ENCODE measurements around the gene EMC6. TPM values are rescaled to one million over a fixed set of nuclear protein-coding genes. Genes with fewer than 3 reads are reported as not detected.
A peak's percentile ranks its signal among the peaks of the same experiment; 100 is the strongest.

EMC6 gene
- total and polyA plus RNA-seq, 2 of the 13 experiments (the other 11 are each of a cell fraction or from before 2014, with no cell fraction given): 45.1 to 47.7 TPM

DNA sequence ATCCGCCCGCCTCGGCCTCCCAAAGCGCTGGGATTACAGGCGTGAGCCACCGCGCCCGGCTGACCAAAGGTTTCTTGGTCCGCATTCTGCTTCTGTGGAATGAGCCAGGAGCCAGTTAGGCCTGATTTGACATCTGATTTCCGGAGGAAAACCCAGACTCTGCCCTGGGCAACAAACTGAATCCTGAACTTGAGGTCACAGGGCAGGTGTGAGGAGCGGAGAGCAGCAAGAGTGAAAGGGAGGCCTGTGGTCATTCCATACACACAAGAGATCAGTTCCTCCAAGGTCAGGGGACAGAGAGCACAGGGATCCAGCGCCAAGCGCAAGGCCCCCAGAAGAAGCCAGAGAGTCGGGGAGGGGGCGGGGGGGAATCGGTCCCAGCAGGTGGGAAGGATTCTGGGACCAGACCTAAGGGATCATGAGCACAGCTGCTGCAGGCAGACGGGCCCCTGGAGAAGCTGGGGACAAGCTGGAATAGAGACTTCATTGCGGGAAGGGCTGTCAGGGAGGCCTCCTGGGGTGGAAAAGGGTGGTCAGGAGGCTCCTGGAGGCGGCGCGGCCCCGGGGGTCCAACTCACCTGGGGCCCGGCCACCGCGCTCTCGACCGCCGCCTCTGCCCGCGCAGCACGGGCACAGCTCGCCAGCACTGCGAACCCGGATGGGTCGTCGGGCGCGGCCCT, 33.0 kb upstream of the EMC6 start (continued):
- TF ChIP-seq, protein P1, sequence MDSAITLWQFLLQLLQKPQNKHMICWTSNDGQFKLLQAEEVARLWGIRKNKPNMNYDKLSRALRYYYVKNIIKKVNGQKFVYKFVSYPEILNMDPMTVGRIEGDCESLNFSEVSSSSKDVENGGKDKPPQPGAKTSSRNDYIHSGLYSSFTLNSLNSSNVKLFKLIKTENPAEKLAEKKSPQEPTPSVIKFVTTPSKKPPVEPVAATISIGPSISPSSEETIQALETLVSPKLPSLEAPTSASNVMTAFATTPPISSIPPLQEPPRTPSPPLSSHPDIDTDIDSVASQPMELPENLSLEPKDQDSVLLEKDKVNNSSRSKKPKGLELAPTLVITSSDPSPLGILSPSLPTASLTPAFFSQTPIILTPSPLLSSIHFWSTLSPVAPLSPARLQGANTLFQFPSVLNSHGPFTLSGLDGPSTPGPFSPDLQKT (CRISPR knock-in tag; IDR thresholded peaks at IDR 0.05; ENCODE audit: borderline replicate concordance): no peak

DNA sequence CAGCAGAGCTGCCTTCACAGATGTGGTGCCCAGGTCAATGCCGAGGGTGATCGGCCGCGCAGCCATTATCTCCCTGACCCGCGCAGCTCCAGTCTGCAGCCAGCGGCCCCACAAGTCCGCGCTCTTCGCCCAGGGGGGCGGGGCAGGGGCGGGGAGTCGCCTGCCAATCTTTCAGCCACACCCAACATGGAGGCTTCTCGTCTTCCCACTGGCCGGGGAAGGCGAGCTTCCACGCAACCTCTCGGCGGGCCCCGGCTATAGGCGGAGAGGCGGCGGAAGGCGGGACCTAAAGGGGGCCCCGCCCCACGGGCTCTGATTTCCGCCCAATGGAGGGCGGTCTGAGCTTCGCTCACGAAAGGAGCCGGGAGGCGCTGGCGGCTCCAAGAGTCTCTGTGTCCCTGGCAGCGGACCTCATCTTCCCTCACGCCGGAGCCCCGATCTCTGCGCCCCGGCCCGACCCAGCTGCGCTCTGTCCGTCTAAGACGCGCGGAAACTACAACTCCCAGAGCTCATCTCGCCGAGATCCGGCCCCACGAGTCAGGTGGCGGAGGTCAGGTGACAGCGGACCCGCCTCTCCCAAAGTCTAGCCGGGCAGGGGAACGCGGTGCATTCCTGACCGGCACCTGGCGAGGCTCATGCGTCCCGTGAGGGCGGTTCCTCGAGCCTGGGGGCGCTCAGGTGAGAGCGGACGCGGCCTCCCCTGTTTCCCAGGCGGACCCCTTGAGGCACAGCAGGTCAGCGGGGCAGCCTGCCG, 32.3 kb upstream of the EMC6 start, which contains the start of the genes CTNS and SHPK:
TSS of gene CTNS (plus strand) at position 607 of the 754 bp plus-strand sequence. CDS start 3,447 bp downstream, outside the sequence.
TSS of gene SHPK (minus strand) at position 97 of the 754 bp plus-strand sequence. CDS start at position 66, 31 bp downstream.
- peak; percentile 81 for FAIRE-seq
- no TSS peak for BruUV-seq (replicated peaks)
- TF ChIP-seq HOXD1 (CRISPR knock-in tag; IDR thresholded peaks at IDR 0.05) (peak; percentile 76; the same call in 1 of the 2 replicates), ZNF746 (CRISPR knock-in tag; IDR thresholded peaks at IDR 0.05) (no peak)
- TF ChIP-seq, protein P2, sequence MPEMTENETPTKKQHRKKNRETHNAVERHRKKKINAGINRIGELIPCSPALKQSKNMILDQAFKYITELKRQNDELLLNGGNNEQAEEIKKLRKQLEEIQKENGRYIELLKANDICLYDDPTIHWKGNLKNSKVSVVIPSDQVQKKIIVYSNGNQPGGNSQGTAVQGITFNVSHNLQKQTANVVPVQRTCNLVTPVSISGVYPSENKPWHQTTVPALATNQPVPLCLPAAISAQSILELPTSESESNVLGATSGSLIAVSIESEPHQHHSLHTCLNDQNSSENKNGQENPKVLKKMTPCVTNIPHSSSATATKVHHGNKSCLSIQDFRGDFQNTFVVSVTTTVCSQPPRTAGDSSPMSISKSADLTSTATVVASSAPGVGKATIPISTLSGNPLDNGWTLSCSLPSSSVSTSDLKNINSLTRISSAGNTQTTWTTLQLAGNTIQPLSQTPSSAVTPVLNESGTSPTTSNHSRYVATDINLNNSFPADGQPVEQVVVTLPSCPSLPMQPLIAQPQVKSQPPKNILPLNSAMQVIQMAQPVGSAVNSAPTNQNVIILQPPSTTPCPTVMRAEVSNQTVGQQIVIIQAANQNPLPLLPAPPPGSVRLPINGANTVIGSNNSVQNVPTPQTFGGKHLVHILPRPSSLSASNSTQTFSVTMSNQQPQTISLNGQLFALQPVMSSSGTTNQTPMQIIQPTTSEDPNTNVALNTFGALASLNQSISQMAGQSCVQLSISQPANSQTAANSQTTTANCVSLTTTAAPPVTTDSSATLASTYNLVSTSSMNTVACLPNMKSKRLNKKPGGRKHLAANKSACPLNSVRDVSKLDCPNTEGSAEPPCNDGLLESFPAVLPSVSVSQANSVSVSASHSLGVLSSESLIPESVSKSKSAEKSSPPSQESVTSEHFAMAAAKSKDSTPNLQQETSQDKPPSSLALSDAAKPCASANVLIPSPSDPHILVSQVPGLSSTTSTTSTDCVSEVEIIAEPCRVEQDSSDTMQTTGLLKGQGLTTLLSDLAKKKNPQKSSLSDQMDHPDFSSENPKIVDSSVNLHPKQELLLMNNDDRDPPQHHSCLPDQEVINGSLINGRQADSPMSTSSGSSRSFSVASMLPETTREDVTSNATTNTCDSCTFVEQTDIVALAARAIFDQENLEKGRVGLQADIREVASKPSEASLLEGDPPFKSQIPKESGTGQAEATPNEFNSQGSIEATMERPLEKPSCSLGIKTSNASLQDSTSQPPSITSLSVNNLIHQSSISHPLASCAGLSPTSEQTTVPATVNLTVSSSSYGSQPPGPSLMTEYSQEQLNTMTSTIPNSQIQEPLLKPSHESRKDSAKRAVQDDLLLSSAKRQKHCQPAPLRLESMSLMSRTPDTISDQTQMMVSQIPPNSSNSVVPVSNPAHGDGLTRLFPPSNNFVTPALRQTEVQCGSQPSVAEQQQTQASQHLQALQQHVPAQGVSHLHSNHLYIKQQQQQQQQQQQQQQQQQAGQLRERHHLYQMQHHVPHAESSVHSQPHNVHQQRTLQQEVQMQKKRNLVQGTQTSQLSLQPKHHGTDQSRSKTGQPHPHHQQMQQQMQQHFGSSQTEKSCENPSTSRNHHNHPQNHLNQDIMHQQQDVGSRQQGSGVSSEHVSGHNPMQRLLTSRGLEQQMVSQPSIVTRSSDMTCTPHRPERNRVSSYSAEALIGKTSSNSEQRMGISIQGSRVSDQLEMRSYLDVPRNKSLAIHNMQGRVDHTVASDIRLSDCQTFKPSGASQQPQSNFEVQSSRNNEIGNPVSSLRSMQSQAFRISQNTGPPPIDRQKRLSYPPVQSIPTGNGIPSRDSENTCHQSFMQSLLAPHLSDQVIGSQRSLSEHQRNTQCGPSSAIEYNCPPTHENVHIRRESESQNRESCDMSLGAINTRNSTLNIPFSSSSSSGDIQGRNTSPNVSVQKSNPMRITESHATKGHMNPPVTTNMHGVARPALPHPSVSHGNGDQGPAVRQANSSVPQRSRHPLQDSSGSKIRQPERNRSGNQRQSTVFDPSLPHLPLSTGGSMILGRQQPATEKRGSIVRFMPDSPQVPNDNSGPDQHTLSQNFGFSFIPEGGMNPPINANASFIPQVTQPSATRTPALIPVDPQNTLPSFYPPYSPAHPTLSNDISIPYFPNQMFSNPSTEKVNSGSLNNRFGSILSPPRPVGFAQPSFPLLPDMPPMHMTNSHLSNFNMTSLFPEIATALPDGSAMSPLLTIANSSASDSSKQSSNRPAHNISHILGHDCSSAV (CRISPR knock-in tag; IDR thresholded peaks at IDR 0.05; ENCODE audit: borderline replicate concordance): no peak

More for the DNA sequence above, 32.3 kb upstream of the EMC6 start, which contains the start of the genes CTNS and SHPK:
- intact Hi-C loops (cut with micrococcal nuclease; ENCODE audit: unreplicated experiment): no loop called here
- Histone ChIP-seq H3K27me3 (ENCODE audit: control insufficient read depth in 1 of 2, insufficient read depth in 2 of 2, low read length in 2 of 2) (no peaks in the 10 kb centered on the region; a peak in 1 of 5 replicates), H4K20me1 (ENCODE audit: insufficient read depth, low read length) (peaks cover 13% of the 10 kb centered on the region), H3K79me2 (ENCODE audit: insufficient read depth, low read length) (peaks cover 24% of the 10 kb centered on the region), H3K36me3 (replicated peaks in 1 of 2; ENCODE audit: control insufficient read depth in 1 of 2, insufficient read depth in 2 of 2, low read length in 2 of 2) (peaks cover 3 to 9% of the 10 kb centered on the region in 2 experiments; a peak in 3 of 5 replicates), H3K27ac (ENCODE audit: extremely low read length, insufficient read depth, low read length) (peak within 1 kb of the TSS; percentile 98), H3K4me1 (ENCODE audit: insufficient read depth, low read length) (peaks cover 63% of the 10 kb centered on the region), H3K9me3 (ENCODE audit: low read length) (no peaks in the 10 kb centered on the region), H3K4me2 (ENCODE audit: low read depth, low read length) (peak within 1 kb of the TSS; percentile 93), H2AFZ (ENCODE audit: low read length) (no peak within 1 kb of the TSS), H3K4me3 (replicated peaks in 1 of 3; ENCODE audit: insufficient read depth in 1 of 3, low read depth in 2 of 3, low read length in 3 of 3) (peak within 1 kb of the TSS; percentile 89 to 97 (median 90)), H3K9ac (ENCODE audit: insufficient read depth, low read depth, low read length) (peak within 1 kb of the TSS; percentile 96)
- WGBS (ENCODE audit: low lambda C conversion rate): 1% methylated on average over 16 of the region's 68 CpGs
- in situ Hi-C loops (cut with HindIII; ENCODE audit: extremely low pct_ligation_motif_present, low pct_unique_long_range_greater_than_20kb): no loop called here
- CTCF ChIA-PET (ENCODE audit: low intra/inter-chr PET ratio, low total read pairs): no interaction called here
- DNase-seq (ENCODE audit: low spot score): peak; percentile 95
- POLR2A ChIA-PET: interaction anchor here (0.6 to 2.4 kb wide), 20 partner anchors 9 to 950 kb away, joined by 3 to 74 read pairs (median 6); partner anchors contain the start of genes CYB5D2, EMC6, HASPIN and TAX1BP3
- peak; percentile 91 for ATAC-seq

All from HepG2 (cell line).